Measurements from ENCODE around the gene PFN4.
A peak's percentile ranks its signal among the peaks of the same experiment; 100 is the strongest.
"Not testable (repeated sequence)": the region's sequence is repeated elsewhere in the genome, so short reads cannot be mapped to it uniquely, and the experiment has no call there.

PFN4 gene

DNA sequence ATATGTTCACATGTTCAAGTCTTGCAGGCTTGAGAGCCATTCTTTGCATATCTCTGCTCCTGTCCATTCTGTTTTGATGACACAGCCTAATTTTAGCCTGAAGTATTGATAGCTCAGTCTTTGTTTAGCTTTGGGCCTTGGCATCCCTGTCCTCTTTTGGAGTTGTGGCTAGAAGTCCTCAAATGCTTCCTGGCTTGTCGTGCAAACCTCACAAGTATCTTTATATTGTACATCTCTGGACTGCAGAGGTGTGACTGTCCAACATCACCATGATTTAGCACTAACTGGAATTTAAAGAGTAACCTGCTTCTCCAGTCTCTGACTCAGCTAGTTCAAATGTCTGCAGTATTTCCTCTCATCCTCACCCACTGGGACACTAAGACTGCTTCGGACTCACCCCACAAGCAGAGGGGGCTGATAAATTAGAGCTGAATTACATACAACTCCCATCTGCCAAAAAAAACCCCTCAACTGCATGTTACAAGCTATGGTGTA lies 11.7 kb downstream of the PFN4 start:
- no peak for DNase-seq (ENCODE audit: low read depth in 2 of 2)

DNA sequence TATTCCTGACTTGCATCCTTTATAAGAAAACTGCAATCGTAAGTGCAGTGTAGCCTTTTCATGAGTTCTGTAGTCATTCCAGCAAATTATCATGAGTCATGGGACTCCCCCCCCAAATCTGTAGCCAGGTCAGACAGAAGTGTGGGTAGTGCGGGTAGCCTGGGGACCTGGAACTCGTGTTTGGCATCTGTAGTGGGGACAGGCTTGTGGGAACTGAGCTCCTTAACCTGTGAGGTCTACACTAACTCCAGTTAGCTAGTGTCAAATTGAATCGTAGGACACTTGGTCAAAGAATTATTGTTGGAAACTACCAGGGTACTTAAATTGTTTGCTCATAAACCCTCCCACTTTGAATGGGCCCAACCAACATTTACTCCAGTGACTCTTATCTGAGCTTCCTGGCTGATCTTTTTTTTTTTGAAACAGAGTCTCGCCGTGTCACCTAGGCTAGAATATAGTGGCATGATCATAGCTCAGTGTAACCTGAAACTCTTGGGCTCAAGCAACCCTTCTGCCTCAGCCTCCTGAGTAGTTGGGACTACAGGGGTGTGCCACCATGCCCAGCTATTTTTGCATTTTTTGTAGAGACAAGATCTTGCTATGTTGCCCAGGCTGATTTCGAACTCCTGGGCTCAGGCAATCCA lies 12.4 kb downstream of the PFN4 start:
- DNase-seq (ENCODE audit: low read depth in 2 of 2), result no peak

DNA sequence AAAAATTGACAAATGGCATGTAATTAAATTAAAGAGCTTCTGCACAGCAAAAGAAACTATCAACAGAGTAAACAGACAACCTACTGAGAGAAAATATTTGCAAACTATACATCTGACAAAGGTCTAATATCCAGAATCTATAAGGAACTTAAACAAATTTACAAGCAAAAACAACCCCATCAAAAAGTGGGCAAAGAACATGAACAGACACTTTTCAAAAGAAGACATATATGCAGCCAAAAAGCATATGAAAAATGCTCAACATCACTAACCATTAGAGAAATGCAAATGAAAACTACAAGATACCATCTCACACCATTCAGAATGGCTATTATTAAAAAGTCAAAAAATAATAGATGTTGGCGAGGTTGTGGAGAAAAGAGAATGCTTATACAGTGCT lies 13.7 kb downstream of the PFN4 start:
- DNase-seq (ENCODE audit: low read depth in 2 of 2), result not testable (repeated sequence)

DNA sequence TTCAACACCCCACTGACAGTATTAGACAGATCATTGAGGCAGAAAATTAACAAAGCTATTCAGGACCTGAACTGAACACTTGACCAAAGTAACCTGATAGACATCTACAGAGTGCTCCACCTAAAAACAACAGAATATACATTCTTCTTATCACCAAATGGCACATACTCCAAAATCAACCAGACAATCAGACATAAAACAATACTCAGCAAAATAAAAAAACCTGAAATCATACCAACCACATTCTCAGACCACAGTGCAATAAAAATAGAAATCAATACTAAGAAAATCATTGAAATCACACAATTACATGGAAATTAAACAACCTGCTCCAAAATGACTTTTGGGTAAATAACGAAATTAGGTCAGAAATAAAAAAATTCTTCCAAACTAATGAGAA lies 15.8 kb downstream of the PFN4 start:
- DNase-seq (ENCODE audit: low read depth in 2 of 2), result no peak

DNA sequence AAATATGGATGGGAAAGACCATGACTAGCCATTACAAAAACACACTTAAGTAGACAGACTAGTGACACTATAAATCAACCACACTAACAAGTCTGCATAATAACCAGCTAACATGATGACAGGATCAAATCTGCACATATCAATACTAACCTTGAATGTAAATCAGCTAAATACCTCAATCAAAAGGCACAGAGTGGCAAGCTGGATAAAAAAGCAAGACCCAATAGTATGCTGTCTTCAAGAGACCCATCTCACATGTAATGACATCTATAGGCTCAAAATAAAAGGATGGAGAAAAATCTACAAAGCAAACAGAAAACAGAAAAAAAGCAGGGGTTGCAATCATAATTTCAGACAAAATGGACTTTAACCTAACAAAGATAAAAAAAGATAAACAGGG lies 16.3 kb downstream of the PFN4 start:
- DNase-seq (ENCODE audit: low read depth in 2 of 2), result no peak

DNA sequence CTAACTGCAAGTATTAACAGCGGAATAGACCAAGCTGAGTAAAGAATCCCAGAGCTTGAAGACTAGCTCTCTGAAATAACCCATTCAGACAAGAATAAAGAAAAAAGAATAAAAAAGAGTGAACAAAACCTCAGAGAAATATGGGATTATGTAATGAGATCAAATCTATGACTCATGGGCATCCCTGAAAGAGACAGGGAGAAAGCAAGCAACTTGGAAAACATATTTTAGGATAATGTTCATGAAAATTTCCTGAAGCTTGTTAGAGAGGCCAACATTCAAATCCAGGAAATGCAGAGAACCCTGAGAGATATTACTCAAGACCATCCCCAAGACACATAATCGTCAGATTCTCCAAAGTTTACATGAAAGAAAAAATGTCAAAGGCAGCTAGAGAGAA lies 17.3 kb downstream of the PFN4 start:
- DNase-seq (ENCODE audit: low read depth in 2 of 2), result no peak

DNA sequence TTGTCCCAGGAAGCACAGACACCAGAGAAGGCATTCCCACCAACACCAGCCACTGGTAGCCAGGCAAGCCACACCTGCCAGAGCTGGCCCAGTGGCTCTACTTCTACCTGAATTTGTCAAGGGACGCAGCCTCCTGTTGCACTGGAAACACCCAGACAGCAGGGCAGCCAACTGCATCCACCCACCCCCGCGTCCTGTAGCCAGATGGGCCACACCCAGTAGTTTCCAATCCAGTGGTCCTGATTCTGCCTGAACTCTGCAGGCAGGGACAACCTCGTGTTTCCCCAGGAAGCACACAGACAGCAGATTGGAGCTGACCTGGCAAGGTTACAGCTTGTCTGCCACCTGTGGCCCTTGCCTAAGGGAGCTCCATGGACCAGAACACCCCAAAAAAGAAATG lies 18.2 kb downstream of the PFN4 start:
- no peak for DNase-seq (ENCODE audit: low read depth in 2 of 2)

DNA sequence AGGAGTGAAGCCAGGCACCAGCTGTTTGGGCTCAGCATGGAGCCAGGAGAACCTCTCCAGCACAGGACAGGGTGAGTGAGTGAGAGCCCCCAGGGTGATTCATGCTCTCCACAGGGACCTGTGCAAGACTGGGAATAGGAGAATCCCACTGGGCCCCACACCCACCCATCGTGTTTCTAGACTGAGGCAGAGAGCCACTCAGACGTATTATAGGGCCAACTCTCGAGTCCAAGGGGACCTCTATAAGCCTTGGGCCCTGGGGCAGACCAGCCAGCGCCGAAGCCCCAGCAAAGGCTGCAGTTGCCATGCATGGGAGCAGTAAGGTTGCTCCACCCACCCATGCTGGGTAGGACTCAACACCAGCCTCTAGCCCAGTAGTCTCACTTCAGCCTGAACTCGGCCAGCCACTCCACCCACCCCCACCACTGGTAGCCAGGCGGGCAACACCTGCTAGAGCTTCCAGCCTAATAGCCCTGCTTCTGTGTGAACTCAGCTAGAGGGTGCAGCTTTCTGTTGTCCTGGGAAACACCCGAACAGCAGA lies 19.0 kb downstream of the PFN4 start:
- DNase-seq (ENCODE audit: low read depth in 2 of 2), result no peak

DNA sequence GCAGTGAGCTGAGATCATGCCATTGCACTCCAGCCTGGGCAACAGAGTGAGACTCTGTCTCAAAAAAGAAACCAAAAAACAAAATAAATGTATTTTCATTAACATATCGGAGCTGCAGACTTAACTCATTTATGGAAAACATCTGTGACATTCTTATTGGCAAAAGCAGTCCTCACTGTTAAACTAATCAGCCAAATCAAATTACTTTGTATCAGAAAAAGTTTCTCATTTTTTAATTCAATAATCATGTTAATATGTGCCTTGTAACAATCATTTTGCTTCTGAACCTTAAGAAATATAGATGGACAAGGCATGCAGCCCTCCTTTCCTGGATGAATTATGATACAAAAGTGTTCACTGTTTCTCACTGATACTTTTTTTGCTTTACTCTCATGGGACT lies 20.5 kb downstream of the PFN4 start:
- DNase-seq (ENCODE audit: low read depth in 2 of 2), result no peak

DNA sequence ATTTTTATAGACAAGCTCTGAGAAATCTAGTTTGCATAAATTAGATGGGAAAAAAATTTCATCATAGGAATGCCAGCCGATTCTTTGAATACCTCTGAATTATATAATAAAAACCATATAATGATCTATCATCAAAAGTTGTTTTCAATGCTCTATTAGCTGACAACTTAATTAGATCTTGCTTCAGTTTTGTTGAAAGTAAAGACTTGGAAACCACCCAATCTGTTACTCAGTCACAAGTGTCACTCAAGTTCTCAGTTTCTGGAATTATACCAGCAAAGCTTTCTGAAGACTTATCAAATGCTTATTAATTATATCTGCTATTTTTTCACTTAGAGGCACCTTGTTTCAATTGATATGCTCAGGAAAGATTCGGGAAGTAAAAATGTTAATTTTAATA lies 21.1 kb downstream of the PFN4 start:
- no peak for DNase-seq (ENCODE audit: low read depth in 2 of 2)

DNA sequence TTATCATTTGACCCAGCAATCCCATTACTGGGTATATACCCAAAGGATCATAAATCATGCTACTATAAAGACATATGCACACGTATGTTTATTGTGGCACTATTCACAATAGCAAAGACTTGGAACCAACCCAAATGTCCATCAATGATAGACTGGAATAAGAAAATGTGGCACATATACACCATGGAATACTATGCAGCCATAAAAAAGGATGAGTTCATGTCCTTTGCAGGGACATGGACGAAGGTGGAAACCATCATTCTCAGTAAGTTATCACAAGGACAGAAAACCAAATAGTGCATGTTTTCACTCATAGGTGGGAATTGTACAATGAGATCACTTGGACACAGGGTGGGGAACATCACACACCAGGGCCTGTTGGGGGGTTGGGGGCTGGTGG lies 22.4 kb downstream of the PFN4 start:
- DNase-seq (ENCODE audit: low read depth in 2 of 2), result not testable (repeated sequence)

DNA sequence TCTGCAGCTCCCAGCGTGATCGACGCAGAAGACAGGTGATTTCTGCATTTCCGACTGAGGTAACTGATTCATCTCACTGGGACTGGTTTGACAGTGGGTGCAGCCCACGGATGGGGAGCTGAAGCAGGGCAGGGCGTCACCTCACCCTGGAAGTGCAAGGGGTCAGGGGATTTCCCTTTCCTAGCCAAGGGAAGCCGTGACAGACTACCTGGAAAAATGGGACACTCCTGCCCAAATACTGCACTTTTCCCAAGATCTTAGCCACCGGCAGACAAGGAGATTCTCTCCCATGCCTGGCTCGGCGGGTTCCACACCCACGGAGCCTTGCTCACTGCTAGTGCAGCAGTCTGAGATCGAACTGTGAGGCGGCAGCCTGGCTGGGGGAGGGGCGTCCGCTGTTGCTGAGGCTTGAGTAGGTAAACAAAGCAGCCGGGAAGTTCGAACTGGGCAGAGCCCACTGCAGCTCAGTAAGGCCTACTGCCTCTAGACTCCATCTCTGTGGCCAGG lies 27.9 kb downstream of the PFN4 start:
- DNase-seq (ENCODE audit: low read depth in 2 of 2), result not testable (repeated sequence)

DNA sequence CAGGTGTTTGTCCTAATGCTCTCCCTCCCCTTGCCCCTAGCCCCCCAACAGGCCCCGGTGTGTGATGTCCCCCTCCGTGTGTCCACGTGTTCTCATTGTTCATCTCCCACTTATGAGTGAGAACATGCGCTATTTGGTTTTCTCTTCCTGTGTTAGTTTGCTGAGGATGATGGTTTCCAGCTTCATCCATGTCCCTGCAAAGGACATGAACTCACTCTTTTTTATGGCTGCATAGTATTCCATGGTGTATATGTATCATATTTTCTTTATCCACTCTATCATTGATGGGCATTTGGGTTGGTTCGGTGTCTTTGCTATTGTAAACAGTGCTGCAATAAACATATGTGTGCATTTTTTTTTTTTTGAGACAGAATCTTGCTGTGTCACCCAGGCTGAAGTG lies 29.9 kb downstream of the PFN4 start:
- DNase-seq (ENCODE audit: low read depth in 2 of 2), result not testable (repeated sequence)

DNA sequence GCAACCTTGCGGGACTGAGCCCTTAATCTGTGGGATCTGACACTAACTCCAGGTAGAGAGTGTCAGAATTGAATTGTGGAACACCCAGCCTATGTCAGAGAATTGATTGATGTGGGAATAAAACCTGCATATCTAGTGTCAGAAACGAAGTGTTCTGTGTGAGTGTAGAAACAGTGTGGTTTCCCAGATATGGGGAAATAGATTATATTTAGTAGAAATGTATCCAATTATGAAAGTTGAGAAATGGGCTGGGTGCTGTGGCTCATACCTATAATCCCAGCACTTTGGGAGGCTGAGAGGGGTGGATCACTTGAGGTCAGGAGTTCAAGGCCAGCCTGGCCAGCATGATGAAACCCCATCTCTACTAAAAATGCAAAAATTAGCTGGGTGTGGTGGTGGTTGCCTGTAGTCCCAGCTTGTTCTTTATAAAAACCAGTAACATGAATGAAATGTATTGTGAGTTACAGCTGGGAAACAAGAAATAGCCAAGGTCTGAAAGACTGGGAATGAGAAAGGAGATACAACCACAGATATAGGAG lies 34.2 kb downstream of the PFN4 start:
- DNase-seq (ENCODE audit: low read depth in 2 of 2), result no peak

DNA sequence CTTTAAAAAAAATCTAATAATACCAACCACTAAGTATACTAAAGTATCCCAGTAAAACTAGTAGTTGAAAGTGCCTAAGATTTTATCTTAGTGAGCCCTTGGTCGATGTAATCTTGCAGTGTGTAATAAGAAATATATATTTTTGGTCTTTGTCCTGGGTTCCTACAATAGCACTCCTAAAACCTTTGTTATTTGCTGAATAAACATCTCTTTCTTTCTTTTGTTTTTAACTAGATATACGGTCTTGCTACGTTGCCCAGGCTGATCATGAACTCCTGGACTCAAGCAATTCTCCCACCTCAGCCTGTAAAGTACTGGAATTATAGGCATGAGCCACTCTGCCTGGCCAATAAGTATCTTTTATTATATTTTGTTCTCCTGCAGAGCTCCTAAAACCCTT lies 36.1 kb downstream of the PFN4 start:
- no peak for DNase-seq (ENCODE audit: low read depth in 2 of 2)

DNA sequence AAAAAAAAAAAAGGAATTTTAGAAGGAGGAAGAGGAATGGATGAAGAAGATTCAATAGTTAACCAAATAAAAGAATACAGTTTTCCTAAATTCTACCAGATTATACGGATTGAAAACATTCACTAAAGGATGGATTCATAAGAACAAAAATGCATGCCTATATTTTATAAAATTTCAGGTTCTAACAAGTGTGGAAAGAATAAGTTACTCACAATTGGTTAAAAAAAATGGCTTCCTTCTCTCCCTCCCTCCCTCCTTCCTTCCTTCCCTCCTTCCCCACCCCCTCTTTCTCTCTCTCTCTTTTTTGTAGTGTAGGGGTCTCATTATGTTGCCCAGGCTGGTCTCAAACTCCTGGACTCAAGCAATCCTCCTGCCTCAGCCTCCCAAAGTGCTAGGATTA lies 36.9 kb downstream of the PFN4 start:
- DNase-seq (ENCODE audit: low read depth in 2 of 2), result no peak

DNA sequence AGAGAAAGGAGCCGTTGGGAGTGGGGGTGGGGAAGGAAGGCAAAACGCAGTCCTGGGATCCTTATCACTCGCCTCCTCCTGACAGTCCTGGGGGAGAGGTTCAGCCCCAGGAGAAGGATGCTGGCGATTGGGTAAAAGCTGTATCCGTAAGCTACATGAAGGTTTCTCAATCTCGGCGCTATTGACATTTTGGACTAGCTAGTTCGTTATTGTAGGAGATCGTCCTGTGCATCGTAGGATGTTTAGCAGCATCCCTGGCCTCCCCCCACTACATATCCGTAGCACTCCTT lies 38.0 kb downstream of the PFN4 start:
- DNase-seq (ENCODE audit: low read depth in 2 of 2), result no peak

DNA sequence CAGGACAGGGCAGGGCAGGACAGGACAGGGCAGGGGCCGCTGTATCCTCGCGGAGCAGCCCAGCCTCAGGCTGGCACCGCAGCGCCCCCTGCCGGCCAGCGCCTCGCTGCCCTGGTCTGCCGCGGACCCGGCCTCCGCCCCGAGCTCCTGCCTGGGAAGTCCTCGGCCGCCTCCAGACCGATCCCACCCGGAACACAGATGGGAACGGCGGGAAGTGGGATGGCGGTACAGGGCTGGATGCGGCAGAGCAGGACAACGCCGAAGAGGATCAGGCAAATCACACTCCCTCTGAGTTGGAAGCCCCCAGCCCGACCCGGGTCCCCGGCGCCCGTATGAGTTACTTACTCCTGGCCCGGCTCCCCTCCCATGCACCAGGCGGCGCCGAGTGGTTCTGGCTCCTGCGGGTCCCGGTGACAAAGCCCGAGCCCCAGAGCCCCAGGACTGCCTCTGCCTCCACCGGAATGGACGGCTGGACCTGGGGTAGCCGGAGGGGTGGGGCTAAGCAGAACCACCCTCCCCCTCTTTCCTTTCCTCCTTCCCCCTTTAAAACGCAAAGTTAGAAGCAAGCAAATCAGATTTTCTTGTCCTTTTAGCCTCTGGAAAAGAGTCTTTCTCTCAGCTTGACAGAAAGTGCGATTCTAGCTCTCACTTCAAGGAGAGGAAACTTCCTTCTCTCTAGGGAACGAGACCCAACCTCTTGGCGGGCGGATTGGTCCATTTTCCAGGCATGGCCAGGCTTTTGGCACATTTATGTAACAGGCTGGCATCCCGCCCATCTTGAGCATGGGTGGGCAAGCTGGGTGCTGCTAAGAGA lies 38.5 kb downstream of the PFN4 start, which contains the start of gene TP53I3:
Gene TP53I3, minus strand, starts transcription at position 449 of the 814 bp plus-strand sequence. CDS start 508 bp downstream, outside the sequence.
- DNase-seq (ENCODE audit: low read depth in 2 of 2), result peak; percentile 77 to 78

DNA sequence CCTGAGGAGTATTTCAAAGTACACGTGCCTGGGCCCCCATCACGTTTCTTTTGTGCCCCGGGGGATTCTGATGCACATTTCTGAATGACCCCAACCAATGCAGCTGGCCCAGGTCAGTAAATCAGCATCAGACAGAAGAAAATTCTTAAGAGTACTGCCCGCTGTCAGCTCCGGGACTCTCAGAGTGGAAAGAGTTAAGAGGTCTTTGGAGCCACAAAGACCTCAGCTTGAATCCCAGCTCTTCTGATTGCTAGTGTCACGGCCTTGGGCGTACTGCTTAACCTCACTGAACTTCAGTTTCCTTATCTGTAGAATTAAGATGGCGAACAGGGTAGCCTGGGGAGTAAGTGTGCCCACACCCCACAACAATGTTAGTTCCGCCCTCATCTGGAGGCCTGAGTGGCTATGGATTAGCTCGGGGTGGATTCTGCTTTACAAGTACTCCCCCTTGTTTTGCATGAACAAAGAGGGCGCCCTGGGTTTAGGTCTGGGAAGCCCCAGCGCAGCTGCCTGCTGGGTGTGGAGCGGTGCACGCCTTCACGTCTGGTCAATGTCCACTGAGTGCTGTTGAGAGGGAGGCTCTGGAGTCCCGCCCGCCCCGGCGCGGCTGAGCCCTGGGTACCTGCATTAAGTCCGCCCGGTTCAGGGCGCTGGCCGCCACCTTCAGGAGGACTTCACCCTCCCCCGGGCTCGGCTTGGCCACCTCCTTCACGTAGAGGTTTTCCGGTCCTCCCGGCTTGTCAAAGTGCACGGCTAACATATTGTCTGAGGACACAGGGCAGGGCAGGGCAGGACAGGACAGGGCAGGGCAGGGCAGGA lies 39.4 kb downstream of the PFN4 start:
- DNase-seq (ENCODE audit: low read depth in 2 of 2), result no peak

DNA sequence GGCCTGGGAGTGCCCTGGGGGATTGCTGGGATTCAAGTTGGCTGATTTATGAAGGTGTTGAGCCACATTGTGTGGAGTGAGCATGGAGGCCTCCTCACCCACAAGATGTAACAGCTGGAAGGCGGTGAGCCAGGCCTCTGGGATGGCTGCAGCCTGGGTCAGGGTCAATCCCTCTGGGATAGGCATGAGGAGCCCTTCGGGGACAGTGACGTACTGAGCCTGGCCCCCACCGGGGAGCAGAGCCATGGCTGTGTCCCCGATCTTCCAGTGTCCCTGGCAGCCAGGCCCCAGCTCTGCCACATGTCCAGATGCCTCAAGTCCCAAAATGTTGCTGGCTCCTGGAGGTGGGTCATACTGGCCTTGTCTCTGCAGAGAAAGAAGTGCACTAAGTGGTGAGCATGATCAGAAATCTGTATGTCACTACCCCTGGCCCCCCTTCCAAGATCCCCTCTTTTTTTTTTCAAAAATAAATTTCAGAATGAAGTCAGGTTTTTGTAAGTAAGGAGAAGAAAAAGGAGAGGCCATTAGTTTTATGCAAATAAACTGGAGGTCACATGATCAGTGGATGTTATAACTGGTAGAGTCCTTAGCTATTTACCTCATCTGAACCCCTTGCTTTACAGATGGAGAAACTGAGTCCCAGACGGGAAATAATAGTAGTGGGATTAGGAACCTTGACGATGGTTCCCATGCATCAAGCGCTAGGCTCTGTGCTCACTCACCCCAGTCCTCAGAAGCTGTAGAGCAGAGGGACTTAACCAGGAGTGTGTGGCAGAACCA lies 40.2 kb downstream of the PFN4 start:
- no peak for DNase-seq (ENCODE audit: low read depth in 2 of 2)

DNA sequence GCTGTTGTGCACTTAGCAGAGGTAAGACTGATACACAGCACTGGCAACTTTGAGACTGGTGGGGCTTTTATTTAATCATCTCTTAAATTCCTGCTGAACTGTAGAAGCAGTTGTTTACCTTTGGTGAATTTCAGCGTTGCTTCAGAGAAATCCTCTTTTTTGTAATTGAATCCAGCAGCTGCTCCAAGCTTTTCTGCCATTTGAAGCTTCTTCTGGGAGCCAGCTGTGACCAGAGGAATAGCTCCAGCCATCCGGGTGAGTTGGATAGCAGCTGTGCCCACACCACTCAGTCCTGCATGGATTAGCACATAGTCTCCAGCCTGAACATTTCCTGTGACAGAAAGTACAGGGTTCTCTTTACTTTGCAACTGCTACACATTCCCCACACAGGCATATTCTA lies 42.4 kb downstream of the PFN4 start:
- no peak for DNase-seq (ENCODE audit: low read depth in 2 of 2)
